ENCODE results near the gene CDK1. TPM values are rescaled to one million over a fixed set of nuclear protein-coding genes. Genes with fewer than 3 reads are reported as not detected.

Gene CDK1
- total and polyA plus RNA-seq, 10 of the 15 experiments (the other 5 are each of a cell fraction or from before 2014, with no cell fraction given), result 81.5 to 361 (median 133) TPM

DNA sequence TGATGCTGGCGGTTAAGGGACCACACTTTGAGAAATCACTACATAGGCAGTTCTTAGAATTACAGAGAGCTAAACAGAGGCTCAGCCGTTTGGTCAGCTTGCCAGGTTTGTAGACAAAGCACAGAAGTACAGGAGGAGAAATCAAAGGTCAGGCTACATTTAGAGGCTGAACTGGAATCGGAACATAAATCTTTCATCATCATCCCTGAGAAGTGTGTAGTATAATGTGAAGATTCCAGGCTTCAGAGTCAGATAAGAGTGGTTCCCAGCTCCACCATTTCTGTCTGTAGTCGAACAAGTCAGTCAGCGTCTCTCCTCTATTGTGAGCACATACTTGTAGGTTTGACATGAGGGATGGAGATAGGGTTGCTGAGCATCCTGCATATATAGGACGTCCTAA lies 18.9 kb downstream of the CDK1 start:
- ChIA-PET SMC1A (ENCODE audit: uncharacterized antibody, unreplicated experiment) (interaction anchor here (0.9 to 7.0 kb wide), 3 partner anchors 12 to 167 kb away, joined by 3 to 43 read pairs (median 3); no protein-coding TSS in a partner anchor), CTCF (interaction anchor here (0.8 to 3.1 kb wide), 5 partner anchors 11 to 167 kb away, joined by 3 to 10 read pairs (median 4); no protein-coding TSS in a partner anchor), RAD21 (ENCODE audit: unreplicated experiment) (no interaction called here), POLR2A (no interaction called here)
- no peak for TF ChIP-seq NFYA (IDR thresholded peaks at IDR 0.05; ENCODE audit: borderline replicate concordance, low read depth, low read length)
- TF ChIP-seq JUNB (IDR thresholded peaks at IDR 0.05), result no peak
- no peak for TF ChIP-seq NBN (IDR thresholded peaks at IDR 0.05)
- no peak for TF ChIP-seq NFIC (IDR thresholded peaks at IDR 0.05; ENCODE audit: low read depth, low read length)
- TF ChIP-seq EP300 (IDR thresholded peaks at IDR 0.05; ENCODE audit: borderline replicate concordance in 1 of 2, control insufficient read depth in 1 of 2, low read depth in 2 of 2, low read length in 2 of 2), result no peak
- no peak for TF ChIP-seq CBX3 (IDR thresholded peaks at IDR 0.05; ENCODE audit: borderline replicate concordance, low read depth)
- TF ChIP-seq ZNF274 (IDR thresholded peaks at IDR 0.05; ENCODE audit: insufficient read depth, insufficient read length), result no peak
- TF ChIP-seq TBL1XR1 (IDR thresholded peaks at IDR 0.05; ENCODE audit: low read depth, low read length), result no peak
- no peak for TF ChIP-seq CREB1 (IDR thresholded peaks at IDR 0.05; ENCODE audit: low read depth)
- TF ChIP-seq HCFC1 (IDR thresholded peaks at IDR 0.05; ENCODE audit: low read length), result no peak
- no peak for TF ChIP-seq BCL11A (IDR thresholded peaks at IDR 0.05; ENCODE audit: low read depth, low read length)
- no peak for TF ChIP-seq SUZ12 (IDR thresholded peaks at IDR 0.05; ENCODE audit: unreplicated experiment)
- no peak for TF ChIP-seq YBX1 (IDR thresholded peaks at IDR 0.05)
- TF ChIP-seq IRF4 (IDR thresholded peaks at IDR 0.05; ENCODE audit: low read depth, low read length), result no peak
- TF ChIP-seq ZNF217 (IDR thresholded peaks at IDR 0.05), result no peak
- TF ChIP-seq HDAC6 (IDR thresholded peaks at IDR 0.05; ENCODE audit: unreplicated experiment), result no peak
- TF ChIP-seq ATF7 (IDR thresholded peaks at IDR 0.05; ENCODE audit: low read depth), result no peak
- TF ChIP-seq SMARCA5 (IDR thresholded peaks at IDR 0.05), result no peak
- Histone ChIP-seq H3K4me1 (ENCODE audit: control insufficient read depth, insufficient read depth, low read length) (no peaks in the 10 kb centered on the region), H3K9me3 (replicated peaks; ENCODE audit: control insufficient read depth, insufficient read depth, low read length) (no peaks in the 10 kb centered on the region), H3K27ac (ENCODE audit: control insufficient read depth, insufficient read depth) (no peak overlapping the region), H3K79me2 (ENCODE audit: control insufficient read depth, insufficient read depth, low read length) (peaks cover 4% of the 10 kb centered on the region; the same call in 1 of the 2 replicates), H4K20me1 (ENCODE audit: control insufficient read depth, insufficient read depth) (no peaks in the 10 kb centered on the region), H3K36me3 (ENCODE audit: control insufficient read depth in 2 of 2, insufficient read depth in 2 of 2, low read length in 1 of 2) (peaks cover 1 to 3% of the 10 kb centered on the region in 2 experiments; a peak in 3 of 4 replicates), H3K27me3 (replicated peaks in 1 of 2; ENCODE audit: control insufficient read depth in 2 of 2, insufficient read depth in 2 of 2, low read length in 1 of 2) (no peaks in the 10 kb centered on the region), H3K4me2 (ENCODE audit: control insufficient read depth, insufficient read depth) (no peak overlapping the region), H3K4me3 (no peak overlapping the region), H3K9ac (ENCODE audit: control insufficient read depth, insufficient read depth, low read length) (no peak overlapping the region), H2AFZ (ENCODE audit: control insufficient read depth, low read depth, low read length) (no peak overlapping the region)
- intact Hi-C loops (cut with micrococcal nuclease; ENCODE audit: unreplicated experiment) (no loop called here), in situ Hi-C loops (cut with MboI) (no loop called here)
- FAIRE-seq (no peak), ATAC-seq (no peak; the same call in 2 of the 3 replicates), DNase-seq (ENCODE audit: low read depth, low spot score) (no peak)
- 75% methylated on average over 6 of the region's 6 CpGs for WGBS (ENCODE audit: insufficient coverage, insufficient replicate concordance, low lambda C conversion rate, missing lambda C conversion rate)
- BruUV-seq (replicated peaks), result no TSS peak

Data from GM12878 (cell line).